Neuronal stem cell (in vitro differentiated cells): ENCODE data around the gene LAMA5.

Experiments
- DNase-seq: peaks from one replicate; pipeline ENCODE4 v3.0.0-alpha.2; 2013; ENCODE audit warnings: low spot score
- H2AFZ ChIP-seq: one replicate; pipeline ENCODE4 v1.6.1; 2013; ENCODE audit warnings: mild to moderate bottlenecking, low read length, inconsistent platforms
- H2AK5ac ChIP-seq: 2 replicates; pipeline ENCODE4 v1.6.1; 2013; ENCODE audit warnings: low read depth, mild to moderate bottlenecking, inconsistent platforms, low read length, moderate library complexity, mixed read lengths
- H2BK120ac ChIP-seq: 2 replicates; pipeline ENCODE4 v1.6.1; 2013; ENCODE audit warnings: low read depth, mild to moderate bottlenecking, inconsistent platforms, low read length, moderate library complexity, mixed read lengths
- H2BK12ac ChIP-seq: one replicate; pipeline ENCODE4 v1.6.1; 2013; ENCODE audit warnings: low read length, inconsistent platforms
- H2BK15ac ChIP-seq: 2 replicates; pipeline ENCODE4 v1.6.1; 2013; ENCODE audit warnings: mild to moderate bottlenecking, low read length, inconsistent platforms, mixed read lengths
- H2BK5ac ChIP-seq: one replicate; pipeline ENCODE4 v1.6.1; 2013; ENCODE audit warnings: inconsistent platforms, mild to moderate bottlenecking, low read length, moderate library complexity
- H3K14ac ChIP-seq: one replicate; pipeline ENCODE4 v1.6.1; 2013; ENCODE audit warnings: low read length, inconsistent platforms
- H3K18ac ChIP-seq: 2 replicates; pipeline ENCODE4 v1.6.1; 2013; ENCODE audit warnings: low read length, inconsistent platforms
- H3K23ac ChIP-seq: 2 replicates; pipeline ENCODE4 v1.6.1; 2013; ENCODE audit warnings: low read depth, mild to moderate bottlenecking, mixed read lengths, low read length, inconsistent platforms; ENCODE audit not compliant: poor library complexity
- H3K27ac ChIP-seq: replicated peaks from 3 replicates; pipeline ENCODE4 v1.5.1; 2013; ENCODE audit warnings: low read length, inconsistent platforms
- H3K27me3 ChIP-seq, 3 experiments: 2 replicates each; pipeline ENCODE4 v1.6.1; 2013; ENCODE audit warnings: low read length in 3 of 3, mild to moderate bottlenecking in 2 of 3, inconsistent platforms in 1 of 3, low read depth in 1 of 3, mixed read lengths in 1 of 3, moderate library complexity in 1 of 3; ENCODE audit not compliant: control insufficient read depth in 3 of 3, insufficient read depth in 3 of 3
- H3K36me3 ChIP-seq, 2 donors: replicated peaks in 1 of 2; 2 replicates each; pipeline ENCODE4 v1.6.1; 2013; ENCODE audit warnings: low read length in 2 of 2; ENCODE audit not compliant: control insufficient read depth in 2 of 2, insufficient read depth in 2 of 2
- H3K4ac ChIP-seq: 2 replicates; pipeline ENCODE4 v1.6.1; 2013; ENCODE audit warnings: inconsistent platforms, mild to moderate bottlenecking, low read length, moderate library complexity
- H3K4me1 ChIP-seq, 2 donors: 1 replicate in 1 of 2; 2 replicates in 1 of 2; pipeline ENCODE4 v1.6.1; 2013; ENCODE audit warnings: low read length in 2 of 2, low read depth in 1 of 2; ENCODE audit not compliant: control insufficient read depth in 2 of 2, insufficient read depth in 1 of 2
- H3K4me2 ChIP-seq: one replicate; pipeline ENCODE4 v1.6.1; 2013; ENCODE audit warnings: mild to moderate bottlenecking, low read length, inconsistent platforms; ENCODE audit not compliant: insufficient read depth, poor library complexity, severe bottlenecking
- H3K4me3 ChIP-seq, 2 donors: 2 replicates each; pipeline ENCODE4 v1.5.1; 2013; ENCODE audit warnings: low read length in 2 of 2, mild to moderate bottlenecking in 2 of 2, inconsistent platforms in 1 of 2, moderate library complexity in 1 of 2
- H3K79me1 ChIP-seq: one replicate; pipeline ENCODE4 v1.6.1; 2013; ENCODE audit warnings: low read depth, mild to moderate bottlenecking, inconsistent platforms, low read length, moderate library complexity
- H3K9ac ChIP-seq: one replicate; pipeline ENCODE4 v1.6.1; 2013; ENCODE audit warnings: mild to moderate bottlenecking, low read depth, low read length, inconsistent platforms; ENCODE audit not compliant: poor library complexity
- H3K9me3 ChIP-seq, 2 donors: replicated peaks in 1 of 2; 2 replicates each; pipeline versions ENCODE3 to v1.6.1; 2013; ENCODE audit warnings: low read length in 2 of 2, mild to moderate bottlenecking in 2 of 2, inconsistent platforms in 1 of 2, low read depth in 1 of 2, mixed read lengths in 1 of 2, moderate library complexity in 1 of 2; ENCODE audit not compliant: control insufficient read depth in 2 of 2, insufficient read depth in 1 of 2
- H4K8ac ChIP-seq: one replicate; pipeline ENCODE4 v1.6.1; 2013; ENCODE audit warnings: low read depth, mild to moderate bottlenecking, inconsistent platforms, low read length, moderate library complexity
- H4K91ac ChIP-seq: one replicate; pipeline ENCODE4 v1.6.1; 2013; ENCODE audit warnings: low read length, low read depth, mild to moderate bottlenecking, inconsistent platforms; ENCODE audit not compliant: poor library complexity
- WGBS, 2 donors: extraction: QIAGEN DNeasy Blood & Tissue Kit; methylation state at CpG; one replicate each; pipeline ENCODE4 v1.1.7; 2013; ENCODE audit warnings: missing lambda C conversion rate in 2 of 2, mixed read lengths in 1 of 2; ENCODE audit not compliant: insufficient read length in 2 of 2, insufficient replicate concordance in 1 of 2; ENCODE audit errors: extremely low coverage in 2 of 2; 5-methylcytosine and 5-hydroxymethylcytosine counted together

The LAMA5 gene

GRCh38 chr20:62327726-62328495 lies 39.2 kb downstream of the LAMA5 start:
- Histone ChIP-seq H3K4ac (no peak overlapping the region), H3K9me3 (peaks cover 0 to 11% of the 10 kb centered on the region in 2 donors), H3K27me3 (no peaks in the 10 kb centered on the region), H2BK120ac (no peak overlapping the region), H3K27ac (no peak overlapping the region), H4K91ac (no peak overlapping the region), H3K4me1 (no peaks in the 10 kb centered on the region), H2BK5ac (peak overlapping the region; percentile 24), H2BK15ac (no peak overlapping the region), H4K8ac (no peak overlapping the region), H3K4me3 (no peak overlapping the region), H3K36me3 (peaks cover 76 to 90% of the 10 kb centered on the region in 2 donors), H3K9ac (no peak overlapping the region), H3K14ac (no peak overlapping the region), H3K23ac (peak overlapping the region; percentile 65), H3K18ac (no peak overlapping the region), H2AK5ac (no peak overlapping the region), H2AFZ (no peak overlapping the region), H2BK12ac (no peak overlapping the region), H3K4me2 (no peak overlapping the region), H3K79me1 (peaks cover 5% of the 10 kb centered on the region)
- no peak for DNase-seq
- WGBS, 2 donors = no CpG with 5 or more reads among the region's 33 CpGs

- Histone ChIP-seq H2BK5ac (no peak overlapping the region), H3K9me3 (peaks cover 0 to 11% of the 10 kb centered on the region in 2 donors), H3K27me3 (no peaks in the 10 kb centered on the region), H4K91ac (no peak overlapping the region), H2BK15ac (no peak overlapping the region), H3K18ac (no peak overlapping the region), H3K9ac (peak overlapping the region; percentile 21), H3K14ac (no peak overlapping the region), H3K36me3 (peaks cover 71 to 82% of the 10 kb centered on the region in 2 donors), H2AFZ (no peak overlapping the region), H3K27ac (no peak overlapping the region), H3K4me1 (no peaks in the 10 kb centered on the region), H3K4me3 (peak overlapping the region in 1 of 2 donors; percentile 2), H3K23ac (no peak overlapping the region), H3K4me2 (no peak overlapping the region), H2BK12ac (no peak overlapping the region), H3K4ac (no peak overlapping the region), H4K8ac (peak overlapping the region; percentile 43), H2BK120ac (no peak overlapping the region), H2AK5ac (no peak overlapping the region), H3K79me1 (peaks cover 2% of the 10 kb centered on the region)
- WGBS, 2 donors = no CpG with 5 or more reads among the region's 30 CpGs
- no peak for DNase-seq
Observed at GRCh38 chr20:62326959-62327725, 40.0 kb downstream of the LAMA5 start.

- Histone ChIP-seq H3K23ac (no peak overlapping the region), H2BK120ac (no peak overlapping the region), H3K4me1 (no peaks in the 10 kb centered on the region), H4K91ac (peak overlapping the region; percentile 53), H2AK5ac (no peak overlapping the region), H3K27me3 (no peaks in the 10 kb centered on the region), H4K8ac (peak overlapping the region; percentile 65), H2BK5ac (no peak overlapping the region), H2BK12ac (no peak overlapping the region), H3K27ac (no peak overlapping the region), H3K14ac (peak overlapping the region; percentile 8), H3K36me3 (peaks cover 71 to 83% of the 10 kb centered on the region in 2 donors), H3K9ac (no peak overlapping the region), H3K4me2 (no peak overlapping the region), H3K9me3 (peaks cover 0 to 11% of the 10 kb centered on the region in 2 donors), H2AFZ (no peak overlapping the region), H3K4ac (no peak overlapping the region), H3K4me3 (peak overlapping the region in 1 of 2 donors; percentile 8), H3K18ac (no peak overlapping the region), H2BK15ac (no peak overlapping the region), H3K79me1 (peaks cover 2% of the 10 kb centered on the region)
- DNase-seq = no peak
- WGBS, 2 donors = no CpG with 5 or more reads among the region's 14 CpGs
Observed at GRCh38 chr20:62326559-62326958, 40.6 kb downstream of the LAMA5 start.
